ENCODE results near the gene TNFSF9.
A peak's percentile ranks its signal among the peaks of the same experiment; 100 is the strongest.
"Not testable (repeated sequence)": the region's sequence is repeated elsewhere in the genome, so short reads cannot be mapped to it uniquely, and the experiment has no call there.

TNFSF9 gene

GRCh38 chr19:6508028-6508771 is 22.6 kb upstream of the TNFSF9 start:
- DNase-seq, result not testable (repeated sequence)

GRCh38 chr19:6509118-6509971 is 21.5 kb upstream of the TNFSF9 start:
- no peak for DNase-seq

- DNase-seq, result no peak
These were observed 20.2 kb upstream of the TNFSF9 start for GRCh38 chr19:6510618-6511017.

GRCh38 chr19:6514089-6514488 is 16.7 kb upstream of the TNFSF9 start:
- DNase-seq, result no peak

- no peak for DNase-seq
These were observed 15.8 kb upstream of the TNFSF9 start for GRCh38 chr19:6514926-6515544.

- DNase-seq, result peak; percentile 91 to 92
These were observed 14.7 kb upstream of the TNFSF9 start for GRCh38 chr19:6516018-6516658.

GRCh38 chr19:6516659-6517291 is 14.1 kb upstream of the TNFSF9 start:
- DNase-seq, result peak; percentile 88 to 89

GRCh38 chr19:6518145-6518911 is 12.5 kb upstream of the TNFSF9 start:
- DNase-seq, result no peak

GRCh38 chr19:6519289-6519688 is 11.5 kb upstream of the TNFSF9 start:
- no peak for DNase-seq

- DNase-seq, result no peak
These were observed 8.8 kb upstream of the TNFSF9 start for GRCh38 chr19:6521718-6522646.

GRCh38 chr19:6522712-6523111 is 8.1 kb upstream of the TNFSF9 start:
- no peak for DNase-seq

GRCh38 chr19:6524311-6524710 is 6.5 kb upstream of the TNFSF9 start:
- DNase-seq, result no peak

- no peak for DNase-seq
These were observed 2.8 kb upstream of the TNFSF9 start for GRCh38 chr19:6527893-6528543.

- DNase-seq, result no peak
These were observed 2.2 kb upstream of the TNFSF9 start for GRCh38 chr19:6528544-6529121.

- DNase-seq, result no peak
These were observed 1.5 kb upstream of the TNFSF9 start for GRCh38 chr19:6529351-6529750.

- DNase-seq, result no peak
These were observed 865 bp upstream of the TNFSF9 start for GRCh38 chr19:6529937-6530385.

- no peak for DNase-seq
These were observed 533 bp downstream of the TNFSF9 start for GRCh38 chr19:6531163-6531955.

GRCh38 chr19:6531956-6532243 is 1.1 kb downstream of the TNFSF9 start:
- no peak for DNase-seq

Measured in SHP77 (cell line).